Stimulated activated CD8-positive, alpha-beta memory T cell treated with anti-CD3 and anti-CD28 coated beads, Interleukin-12 subunit alpha, Interleukin-12 subunit beta, amount 100 ng/mL, for 24 hours (primary cell): ENCODE data around the gene KLC4.
"Not testable (repeated sequence)": the region's sequence is repeated elsewhere in the genome, so short reads cannot be mapped to it uniquely, and the experiment has no call there.

Experiments
- DNase-seq: peaks from one replicate; pipeline ENCODE4 v3.0.0-alpha.2; 2020; ENCODE audit errors: extremely low read depth

The KLC4 gene

GRCh38 chr6:43093436-43094289 is 34.2 kb downstream of the KLC4 start:
- no peak for DNase-seq

DNA sequence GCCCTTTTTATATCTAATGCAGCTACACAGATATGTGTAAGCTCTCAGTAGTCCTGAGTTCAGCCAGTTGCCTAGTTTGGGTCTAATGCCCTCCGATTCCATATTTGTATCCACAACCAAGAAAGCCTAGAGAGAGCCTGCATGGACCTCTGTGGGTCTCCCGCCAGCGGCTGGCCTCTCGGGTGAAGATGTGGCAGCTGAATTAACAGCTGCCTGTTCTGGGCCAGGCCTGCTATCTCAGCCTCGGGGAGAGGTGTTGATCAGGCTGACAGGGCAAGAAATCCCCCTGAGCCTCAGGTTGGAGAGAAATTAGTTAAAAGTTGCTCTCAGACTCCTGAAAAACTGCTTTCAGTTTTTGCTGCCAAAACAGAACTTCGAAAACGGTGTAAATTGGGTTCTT is 36.5 kb downstream of the KLC4 start:
- no peak for DNase-seq

GRCh38 chr6:43096451-43097097 is 37.1 kb downstream of the KLC4 start:
- no peak for DNase-seq

DNA sequence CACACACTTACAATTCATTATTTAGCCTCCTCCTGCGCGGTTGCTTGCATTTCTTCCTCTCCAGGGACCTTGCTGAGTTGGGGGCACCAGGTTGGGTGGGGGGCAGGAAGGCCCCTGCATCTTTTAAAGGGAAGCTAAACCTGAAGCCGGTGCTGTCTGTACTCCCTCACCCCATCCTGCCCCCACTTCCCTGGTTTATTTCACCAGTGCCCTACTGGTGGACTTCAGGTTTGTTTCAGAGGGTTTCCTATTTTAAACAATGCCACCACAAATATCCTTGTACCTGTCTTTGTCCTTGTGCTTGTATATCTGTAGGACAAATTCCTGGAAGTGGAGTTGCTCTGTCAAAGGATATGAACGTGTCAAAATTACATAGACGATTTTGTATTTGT is 37.7 kb downstream of the KLC4 start:
- DNase-seq, result no peak

GRCh38 chr6:43097502-43097901 is 38.1 kb downstream of the KLC4 start:
- no peak for DNase-seq

- DNase-seq, result no peak
These were observed 42.1 kb downstream of the KLC4 start for GRCh38 chr6:43101497-43101896.

DNA sequence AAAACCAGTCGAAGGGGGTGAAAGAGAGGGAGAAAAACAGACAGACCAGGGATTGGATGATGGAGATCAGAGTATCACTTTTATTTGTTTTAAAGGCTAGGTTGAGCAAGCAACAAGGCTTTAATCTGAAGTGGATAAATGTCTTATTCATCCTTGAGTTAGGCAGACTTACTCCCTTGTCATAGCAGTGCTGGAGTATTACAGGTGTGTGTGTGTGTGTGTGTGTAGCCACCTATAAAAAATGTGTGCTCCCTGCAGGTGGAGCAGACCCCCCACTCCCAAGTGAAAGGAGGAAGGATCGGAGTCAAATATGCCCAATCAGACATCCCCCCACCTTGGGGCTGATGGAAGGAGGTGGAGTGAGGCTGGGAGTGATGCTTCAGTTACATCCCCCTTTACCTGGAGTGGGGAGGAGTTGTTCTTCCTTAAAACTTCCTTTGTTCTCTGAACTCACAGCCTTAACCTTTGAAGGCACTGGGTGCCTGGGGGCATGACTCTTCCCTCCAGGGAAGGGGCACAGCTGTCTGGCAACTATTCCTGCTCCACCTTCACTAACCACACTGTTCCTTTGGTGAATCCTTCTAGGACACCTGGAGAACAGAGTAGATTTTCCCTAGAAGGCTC is 43.9 kb downstream of the KLC4 start:
- no peak for DNase-seq

DNA sequence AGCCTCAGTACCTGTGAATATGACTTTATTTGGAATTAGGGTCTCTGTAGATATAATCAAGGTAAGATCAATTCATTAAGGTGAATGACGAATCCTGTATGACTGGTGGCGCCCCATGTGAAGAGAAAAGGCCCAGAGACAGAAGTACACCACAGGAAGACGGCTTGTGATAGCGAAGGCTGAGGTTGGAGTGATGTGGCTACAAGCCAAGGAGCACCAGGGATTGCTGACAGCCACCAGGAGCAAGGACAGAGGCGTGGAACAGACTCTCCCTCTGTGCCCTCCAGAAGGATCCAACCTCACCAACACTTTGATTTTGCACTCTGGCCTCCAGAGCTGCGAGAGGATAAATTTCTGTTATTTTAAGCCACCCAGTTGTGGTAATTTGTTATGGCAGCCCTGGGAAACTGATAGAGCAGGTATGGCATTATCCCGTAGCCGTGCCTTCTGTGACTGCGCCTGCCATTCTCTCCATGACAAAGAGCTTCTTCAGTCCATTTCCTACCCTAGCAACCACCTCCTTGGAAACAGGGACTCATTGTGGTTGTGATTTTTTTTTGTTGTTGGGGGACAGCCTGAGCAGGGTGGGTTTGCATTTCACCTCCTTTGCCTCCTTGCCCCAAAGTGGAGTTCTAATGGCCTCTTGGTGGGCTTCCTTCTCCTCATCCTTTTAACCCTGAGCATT is 46.2 kb downstream of the KLC4 start:
- no peak for DNase-seq

GRCh38 chr6:43107344-43108062 is 48.1 kb downstream of the KLC4 start:
- DNase-seq, result no peak

DNA sequence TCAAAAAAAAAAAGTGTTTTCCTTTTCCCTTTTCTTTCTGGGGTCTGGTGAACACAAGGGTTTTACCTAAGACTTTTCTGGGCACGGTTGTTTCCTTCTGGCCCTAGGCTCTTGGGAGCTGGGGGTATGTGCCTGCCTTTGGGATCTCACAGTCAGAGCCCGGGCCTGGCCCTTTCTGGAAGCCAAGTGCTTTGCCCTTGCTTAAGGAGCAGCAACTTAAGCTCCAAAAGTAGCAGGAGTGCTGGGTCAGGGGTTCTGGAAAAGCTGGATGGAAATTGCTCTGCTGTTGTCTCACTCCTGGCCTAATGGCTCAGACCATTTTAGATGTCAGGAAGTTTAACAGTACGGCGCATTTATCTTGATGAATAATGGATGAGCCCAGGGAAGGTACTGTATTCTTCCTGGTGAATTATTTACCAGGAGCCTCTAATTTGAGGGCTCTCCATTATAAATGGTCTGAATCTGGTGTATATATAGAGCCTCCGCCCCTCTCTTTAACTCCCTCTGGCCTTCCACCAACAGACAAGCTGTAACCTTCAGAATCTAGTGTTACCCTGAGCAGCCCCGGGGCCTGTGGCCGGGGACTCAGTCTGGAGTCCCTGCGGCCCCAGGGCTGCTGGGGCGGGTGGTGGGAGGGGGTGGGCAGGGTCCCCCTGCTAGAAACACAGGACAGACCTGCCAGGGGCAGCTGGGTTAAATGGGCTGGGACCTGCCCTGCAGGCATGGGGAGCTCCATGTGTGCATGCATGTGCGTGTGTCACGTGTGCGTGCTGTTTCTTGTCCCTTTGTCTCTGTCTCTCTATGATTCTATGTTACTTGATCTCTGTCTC is 54.2 kb downstream of the KLC4 start:
- no peak for DNase-seq

GRCh38 chr6:43115365-43115764 is 55.9 kb downstream of the KLC4 start:
- no peak for DNase-seq

DNA sequence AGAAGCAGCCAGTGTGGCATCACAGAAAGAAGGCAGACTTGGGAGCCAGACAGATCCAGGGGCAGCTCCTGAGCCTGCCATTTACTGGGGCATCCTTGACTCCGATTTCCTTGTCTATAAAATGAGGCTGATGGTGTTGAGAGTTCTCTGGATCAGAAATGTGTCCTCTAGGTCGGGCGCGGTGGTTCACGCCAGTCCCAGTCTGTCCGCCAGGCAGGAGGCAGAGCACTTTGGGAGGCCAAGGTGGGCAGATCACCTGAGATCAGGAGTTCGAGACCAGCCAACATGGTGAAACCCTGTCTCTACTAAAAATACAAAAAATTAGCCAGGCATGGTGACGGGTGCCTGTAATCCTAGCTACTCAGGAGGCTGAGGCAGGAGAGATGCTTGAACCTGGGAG is 58.0 kb downstream of the KLC4 start:
- DNase-seq, result not testable (repeated sequence)

DNA sequence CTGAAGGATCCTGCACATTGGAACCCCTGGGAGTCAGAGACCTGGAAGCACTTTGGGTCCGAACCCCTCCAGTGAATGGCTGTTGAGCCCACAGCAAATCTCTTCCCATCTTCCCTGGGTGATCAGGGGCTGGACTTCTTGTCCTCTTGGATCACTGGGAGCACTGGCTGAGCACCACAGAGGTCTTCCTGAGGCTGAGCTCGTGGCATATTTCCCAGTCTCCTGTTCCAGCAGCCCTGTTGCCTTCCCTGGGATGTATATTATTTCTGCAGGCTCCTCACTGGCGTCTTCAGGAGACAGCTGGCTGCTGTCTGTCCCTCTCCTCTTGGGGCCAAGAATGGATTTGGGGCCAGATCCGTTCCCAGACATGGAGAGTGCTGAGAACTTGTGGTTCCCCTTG is 60.1 kb downstream of the KLC4 start:
- no peak for DNase-seq

GRCh38 chr6:43120101-43120763 is 60.8 kb downstream of the KLC4 start:
- DNase-seq, result no peak

DNA sequence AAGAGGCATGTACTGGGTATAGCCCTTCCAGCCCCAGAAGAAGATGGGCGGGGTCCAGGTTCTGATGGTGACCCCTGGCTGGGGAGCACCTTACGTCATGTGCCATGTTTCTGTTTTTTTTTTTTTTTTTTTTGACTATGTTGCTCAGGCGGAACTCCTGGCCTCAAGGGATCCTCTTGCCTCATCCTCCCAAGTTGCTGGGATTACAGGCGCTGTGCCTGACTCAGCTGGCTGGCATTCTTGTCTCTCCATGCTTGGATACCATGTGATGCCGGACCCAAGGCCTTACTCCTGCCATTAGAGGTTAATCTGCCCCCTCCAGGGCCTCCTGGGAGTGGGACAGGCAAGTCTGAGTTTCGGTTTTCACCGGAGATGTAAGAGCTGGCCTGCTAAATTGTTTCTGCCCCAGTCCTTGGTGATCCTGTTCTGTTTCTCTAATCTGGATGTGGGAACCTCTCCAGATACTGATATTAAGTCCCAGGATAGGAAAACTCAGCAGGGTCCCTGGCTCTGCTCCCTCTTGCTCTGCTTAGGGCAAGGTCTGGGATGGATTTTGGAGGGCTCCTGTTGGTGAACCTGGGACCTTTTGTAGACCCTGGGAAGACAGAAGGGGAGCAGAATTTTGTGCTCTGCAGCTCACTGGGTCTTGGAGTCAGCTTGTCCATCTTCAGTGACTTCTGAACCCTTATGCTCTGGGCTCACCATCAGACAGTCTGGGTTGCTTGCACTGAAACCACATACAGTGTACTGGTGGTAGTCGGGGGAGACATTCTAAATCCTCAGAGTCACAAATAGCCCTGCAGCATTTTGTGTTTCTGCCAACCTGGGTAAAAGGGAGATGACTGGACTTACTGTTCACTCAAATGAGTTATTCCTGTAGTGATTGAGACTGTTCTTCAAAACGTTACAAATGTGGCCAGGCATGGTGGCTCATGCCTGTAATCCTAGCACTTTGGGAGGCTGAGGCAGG is 61.8 kb downstream of the KLC4 start:
- DNase-seq, result no peak

DNA sequence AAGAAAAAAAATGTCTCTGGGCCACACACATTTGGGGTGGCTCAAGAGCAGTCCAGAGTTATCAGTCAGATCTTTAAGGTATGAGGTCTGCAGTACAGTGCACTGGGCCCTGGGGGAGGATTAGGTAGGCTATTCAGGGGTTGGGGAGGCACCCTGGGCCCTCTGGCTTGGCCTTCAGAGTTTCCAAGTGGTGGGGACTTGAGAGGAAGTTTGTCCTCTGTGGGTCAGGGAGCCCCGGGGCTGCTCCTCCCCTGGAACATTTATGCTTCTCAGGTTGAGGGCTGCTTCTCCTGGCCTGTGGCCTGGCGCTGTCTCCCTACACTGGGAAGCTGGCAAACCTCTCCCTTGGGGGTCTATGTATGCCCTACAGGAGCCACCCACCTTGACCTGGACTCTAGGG is 62.7 kb downstream of the KLC4 start:
- DNase-seq, result no peak

DNA sequence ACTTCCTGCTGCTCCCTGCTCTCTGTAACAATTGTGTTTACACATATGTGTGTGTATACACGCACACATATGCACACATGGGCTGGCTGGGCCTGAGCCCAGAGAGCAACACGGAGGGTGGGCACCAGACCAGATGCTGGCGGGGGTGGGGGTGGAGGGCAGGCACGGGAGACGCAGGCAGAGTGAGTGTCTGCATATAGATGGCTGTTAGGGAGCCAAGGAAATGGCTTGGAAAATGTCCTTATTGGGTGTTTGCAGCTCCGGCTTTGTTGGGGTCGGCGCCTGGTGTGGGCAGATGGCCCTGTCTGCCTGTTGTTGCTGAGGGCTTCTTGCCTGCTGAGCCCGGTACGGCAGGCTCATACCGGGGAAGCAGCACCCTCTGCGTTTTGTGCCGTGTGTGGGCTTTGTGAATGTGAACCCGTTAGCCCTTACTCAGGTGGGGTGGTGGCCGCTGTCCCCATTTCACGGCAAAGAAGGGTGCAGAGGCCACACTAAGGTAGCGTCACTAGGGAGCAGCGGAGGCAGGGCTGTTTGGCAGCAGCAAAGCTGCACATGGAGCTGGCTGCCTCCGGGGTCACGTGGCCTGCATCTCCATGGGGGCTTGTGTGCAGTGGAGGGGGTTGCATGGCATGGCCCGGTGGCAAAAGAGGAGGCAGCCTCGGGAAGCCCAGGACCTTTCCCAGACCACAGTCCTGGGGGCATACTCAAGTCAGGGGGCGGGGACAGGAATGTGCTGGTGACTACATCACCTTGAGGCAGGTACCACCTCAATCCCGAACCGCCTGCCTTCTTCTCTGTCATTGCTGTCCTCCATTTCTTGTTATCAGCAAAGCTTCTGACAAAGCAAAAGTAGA is 64.3 kb downstream of the KLC4 start:
- no peak for DNase-seq

- no peak for DNase-seq
These were observed 65.0 kb downstream of the KLC4 start for GRCh38 chr6:43124481-43124880.
